H1 (cell line): ENCODE results near the gene KIF5C. TPM values are rescaled to one million over a fixed set of nuclear protein-coding genes. Genes with fewer than 3 reads are reported as not detected.

Experiments used
- ASH2L ChIP-seq: fragments of 200-600, 300-600 bp; sonication (generic); IDR thresholded peaks from one replicate; pipeline ENCODE4 v1.7.1; 2017; ENCODE audit warnings: low read length
- MAX ChIP-seq: IDR thresholded peaks from 2 replicates; pipeline ENCODE4 v1.6.1; 2012; ENCODE audit warnings: inconsistent platforms
- polyA plus RNA-seq, 7 experiments: library from polyadenylated mRNA; depleted of rRNA in 3 of 7; stranded (reverse) in 5 of 7; unstranded in 2 of 7; fragments of >200 nt in 5 of 7; fragments of 200-250 nt in 2 of 7; gene quantifications; 1 replicate in 5 of 7; 2 replicates in 1 of 7; 4 replicates in 1 of 7; pipeline versions ENCODE4 v1.2.1 to v1.2.3, GENCODE V29; 2011 to 2013; ENCODE audit warnings: missing spikeins in 2 of 7, mixed read lengths in 2 of 7
- total RNA-seq: library from RNA; stranded (reverse); fragmentation: NEBNext Ultra II Directional; extraction: Animal tissue kit (Norgen Biotek cat#: 25700); gene quantifications from 2 replicates; pipeline ENCODE4 v1.2.1, GENCODE V29; 2021

KIF5C gene
- total and polyA plus RNA-seq, 2 of the 8 experiments (the other 6 are each of a cell fraction or from before 2014, with no cell fraction given) = 16.3 to 66.4 TPM

- TF ChIP-seq MAX (no peak), ASH2L (no peak)
- TF ChIP-seq, all 59 proteins: peak for 0
Observed at GRCh38 chr2:149015926-149016563, 141.0 kb downstream of the KIF5C start (continued).
